ENCODE data around the gene PTPRT. TPM values are rescaled to one million over a fixed set of nuclear protein-coding genes. Genes with fewer than 3 reads are reported as not detected.

The PTPRT gene
- total RNA-seq, 1 experiment from 2014 or later = 0.20 TPM

GRCh38 chr20:43171930-43172329, 17.8 kb downstream of the PTPRT start:
- BruUV-seq (replicated peaks) = no TSS peak
- H3K4me1 Mint-ChIP-seq (ENCODE audit: low read depth, unreplicated experiment) = no peaks in the 10 kb centered on the region
- DNase-seq = no peak
- ChIA-PET CTCF (no interaction called here), POLR2A (no interaction called here)
- no peaks in the 10 kb centered on the region for H3K9me3 Mint-ChIP-seq (ENCODE audit: unreplicated experiment)
- no peak overlapping the region for H3K27ac Mint-ChIP-seq (ENCODE audit: unreplicated experiment)
- Histone ChIP-seq H3K4me1 (no peaks in the 10 kb centered on the region), H3K27me3 (replicated peaks; ENCODE audit: control insufficient read depth, insufficient read depth, low read length) (0 out of 2 replicates have a peak, but pooled peaks cover 1% of the 10 kb centered on the region), H3K4me3 (ENCODE audit: low read depth, low read length) (no peak overlapping the region), H3K36me3 (ENCODE audit: control insufficient read depth, insufficient read depth, low read length) (no peaks in the 10 kb centered on the region), H3K9me3 (peaks cover 6% of the 10 kb centered on the region; the same call in 1 of the 2 replicates)
- peaks cover 18% of the 10 kb centered on the region for H3K27me3 Mint-ChIP-seq (ENCODE audit: insufficient read depth, unreplicated experiment)
- no peak overlapping the region for H3K4me3 Mint-ChIP-seq (ENCODE audit: unreplicated experiment)
- H3K36me3 Mint-ChIP-seq (ENCODE audit: insufficient read depth, unreplicated experiment) = no peaks in the 10 kb centered on the region
- TF ChIP-seq CTCF (IDR thresholded peaks at IDR 0.05; ENCODE audit: insufficient read depth in 1 of 2, low read depth in 1 of 2, low read length in 1 of 2, severe bottlenecking in 1 of 2, unreplicated experiment in 1 of 2) = no peak
- intact Hi-C loops (cut with micrococcal nuclease; ENCODE audit: unreplicated experiment) = no loop called here

- no peaks in the 10 kb centered on the region for H3K4me1 Mint-ChIP-seq (ENCODE audit: low read depth, unreplicated experiment)
- no peaks in the 10 kb centered on the region for H3K36me3 ChIP-seq (ENCODE audit: control insufficient read depth, insufficient read depth, low read length)
- no peak for DNase-seq
- H3K27ac Mint-ChIP-seq (ENCODE audit: unreplicated experiment) = no peak overlapping the region
- POLR2A ChIA-PET = no interaction called here
- BruUV-seq (replicated peaks) = no TSS peak
- H3K36me3 Mint-ChIP-seq (ENCODE audit: insufficient read depth, unreplicated experiment) = no peaks in the 10 kb centered on the region
- CTCF ChIA-PET = no interaction called here
- peaks cover 11% of the 10 kb centered on the region for H3K9me3 Mint-ChIP-seq (ENCODE audit: unreplicated experiment)
- peaks cover 17% of the 10 kb centered on the region for H3K27me3 Mint-ChIP-seq (ENCODE audit: insufficient read depth, unreplicated experiment)
- no peak for TF ChIP-seq CTCF (IDR thresholded peaks at IDR 0.05; ENCODE audit: insufficient read depth in 1 of 2, low read depth in 1 of 2, low read length in 1 of 2, severe bottlenecking in 1 of 2, unreplicated experiment in 1 of 2)
- 0 out of 2 replicates have a peak, but pooled peaks cover 1% of the 10 kb centered on the region for H3K27me3 ChIP-seq (replicated peaks; ENCODE audit: control insufficient read depth, insufficient read depth, low read length)
- no peak overlapping the region for H3K4me3 Mint-ChIP-seq (ENCODE audit: unreplicated experiment)
- H3K4me1 ChIP-seq = no peaks in the 10 kb centered on the region
- intact Hi-C loops (cut with micrococcal nuclease; ENCODE audit: unreplicated experiment) = no loop called here
- no peak overlapping the region for H3K4me3 ChIP-seq (ENCODE audit: low read depth, low read length)
- no peaks in the 10 kb centered on the region for H3K9me3 ChIP-seq
These were observed 18.9 kb downstream of the PTPRT start for GRCh38 chr20:43170771-43171170.

- Histone ChIP-seq H3K27me3 (replicated peaks; ENCODE audit: control insufficient read depth, insufficient read depth, low read length) (0 out of 2 replicates have a peak, but pooled peaks cover 1% of the 10 kb centered on the region), H3K9me3 (peaks cover 4% of the 10 kb centered on the region; the same call in 1 of the 2 replicates), H3K4me3 (ENCODE audit: low read depth, low read length) (no peak overlapping the region), H3K36me3 (ENCODE audit: control insufficient read depth, insufficient read depth, low read length) (no peaks in the 10 kb centered on the region), H3K4me1 (no peaks in the 10 kb centered on the region)
- H3K27me3 Mint-ChIP-seq (ENCODE audit: insufficient read depth, unreplicated experiment) = peaks cover 19% of the 10 kb centered on the region
- no peak for TF ChIP-seq CTCF (IDR thresholded peaks at IDR 0.05; ENCODE audit: insufficient read depth in 1 of 2, low read depth in 1 of 2, low read length in 1 of 2, severe bottlenecking in 1 of 2, unreplicated experiment in 1 of 2)
- ChIA-PET CTCF (interaction anchor here (0.6 kb wide), 1 partner anchor 725 kb away, joined by 3 read pairs; no protein-coding TSS in a partner anchor), POLR2A (no interaction called here)
- no peaks in the 10 kb centered on the region for H3K36me3 Mint-ChIP-seq (ENCODE audit: insufficient read depth, unreplicated experiment)
- no TSS peak for BruUV-seq (replicated peaks)
- intact Hi-C loops (cut with micrococcal nuclease; ENCODE audit: unreplicated experiment) = no loop called here
- DNase-seq = no peak
- no peaks in the 10 kb centered on the region for H3K4me1 Mint-ChIP-seq (ENCODE audit: low read depth, unreplicated experiment)
- peaks cover 19% of the 10 kb centered on the region for H3K9me3 Mint-ChIP-seq (ENCODE audit: unreplicated experiment)
- no peak overlapping the region for H3K27ac Mint-ChIP-seq (ENCODE audit: unreplicated experiment)
- no peak overlapping the region for H3K4me3 Mint-ChIP-seq (ENCODE audit: unreplicated experiment)
These were observed 22.1 kb downstream of the PTPRT start for GRCh38 chr20:43167615-43168014.
